ENCODE results near the gene ALG1.

ALG1 gene

GRCh38 chr16:5071681-5072333, at the start of gene ALG1:
TSS of gene ALG1 (plus strand) at chr16:5071843. CDS start at chr16:5071850, 7 bp downstream.
- H3K27me3 Mint-ChIP-seq (ENCODE audit: low read depth), result no peaks in the 10 kb centered on the region
- peak; percentile 89 for DNase-seq (ENCODE audit: low spot score)

DNA sequence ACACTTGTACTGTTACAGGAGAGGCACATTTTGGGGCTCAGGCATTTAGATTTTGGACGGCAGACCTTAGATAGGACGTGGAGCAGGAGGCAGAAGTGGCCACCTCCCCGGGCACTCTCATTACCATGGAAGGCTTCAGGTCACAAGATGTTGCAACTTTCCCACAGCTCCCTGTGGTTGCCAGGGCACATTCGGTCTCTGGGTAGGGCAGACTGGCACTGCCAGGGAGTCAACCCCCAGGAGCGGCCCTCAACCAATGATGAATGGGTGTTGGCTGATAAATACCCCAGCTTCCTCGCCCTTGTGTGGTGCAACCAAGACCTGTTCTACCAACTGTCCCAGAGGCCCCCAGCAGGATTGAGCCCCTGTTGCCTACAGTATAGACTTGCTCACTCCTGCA, 49.1 kb upstream of the ALG1 start:
- no peak overlapping the region for H3K4me3 Mint-ChIP-seq
- no peaks in the 10 kb centered on the region for H3K27me3 Mint-ChIP-seq (ENCODE audit: low read depth)
- H3K36me3 Mint-ChIP-seq (ENCODE audit: low read depth), result no peaks in the 10 kb centered on the region
- H3K9me3 Mint-ChIP-seq, result no peaks in the 10 kb centered on the region
- DNase-seq (ENCODE audit: low spot score), result no peak
- H3K4me1 Mint-ChIP-seq (ENCODE audit: low read depth), result no peaks in the 10 kb centered on the region
- no peak overlapping the region for H3K27ac Mint-ChIP-seq

More at GRCh38 chr16:5071681-5072333, at the start of gene ALG1:
- Mint-ChIP-seq H3K9me3 (no peaks in the 10 kb centered on the region), H3K4me1 (ENCODE audit: low read depth) (peaks cover 20% of the 10 kb centered on the region), H3K27ac (peak within 1 kb of the TSS; percentile 98), H3K36me3 (ENCODE audit: low read depth) (peaks cover 16% of the 10 kb centered on the region), H3K4me3 (peak within 1 kb of the TSS; percentile 97)

GRCh38 chr16:5024632-5025031, 47.0 kb upstream of the ALG1 start:
- no peak for DNase-seq (ENCODE audit: low spot score)
- H3K4me1 Mint-ChIP-seq (ENCODE audit: low read depth), result no peaks in the 10 kb centered on the region
- no peaks in the 10 kb centered on the region for H3K27me3 Mint-ChIP-seq (ENCODE audit: low read depth)
- H3K9me3 Mint-ChIP-seq, result no peaks in the 10 kb centered on the region
- H3K27ac Mint-ChIP-seq, result no peak overlapping the region
- no peak overlapping the region for H3K4me3 Mint-ChIP-seq
- H3K36me3 Mint-ChIP-seq (ENCODE audit: low read depth), result no peaks in the 10 kb centered on the region

GRCh38 chr16:5025171-5025632, 46.4 kb upstream of the ALG1 start:
- no peak for DNase-seq (ENCODE audit: low spot score)
- no peaks in the 10 kb centered on the region for H3K36me3 Mint-ChIP-seq (ENCODE audit: low read depth)
- H3K27ac Mint-ChIP-seq, result no peak overlapping the region
- H3K4me3 Mint-ChIP-seq, result no peak overlapping the region
- no peaks in the 10 kb centered on the region for H3K9me3 Mint-ChIP-seq
- no peaks in the 10 kb centered on the region for H3K4me1 Mint-ChIP-seq (ENCODE audit: low read depth)
- H3K27me3 Mint-ChIP-seq (ENCODE audit: low read depth), result no peaks in the 10 kb centered on the region

GRCh38 chr16:5026664-5027063, 45.0 kb upstream of the ALG1 start:
- Mint-ChIP-seq H3K36me3 (ENCODE audit: low read depth) (no peaks in the 10 kb centered on the region), H3K4me3 (no peak overlapping the region), H3K9me3 (no peaks in the 10 kb centered on the region), H3K27ac (no peak overlapping the region), H3K27me3 (ENCODE audit: low read depth) (no peaks in the 10 kb centered on the region), H3K4me1 (ENCODE audit: low read depth) (no peaks in the 10 kb centered on the region)
- DNase-seq (ENCODE audit: low spot score), result no peak

- H3K27ac Mint-ChIP-seq, result no peak overlapping the region
- no peaks in the 10 kb centered on the region for H3K9me3 Mint-ChIP-seq
- no peaks in the 10 kb centered on the region for H3K36me3 Mint-ChIP-seq (ENCODE audit: low read depth)
- H3K4me1 Mint-ChIP-seq (ENCODE audit: low read depth), result no peaks in the 10 kb centered on the region
- no peak overlapping the region for H3K4me3 Mint-ChIP-seq
- H3K27me3 Mint-ChIP-seq (ENCODE audit: low read depth), result no peaks in the 10 kb centered on the region
- DNase-seq (ENCODE audit: low spot score), result no peak
Measured at GRCh38 chr16:5027086-5027485, 44.6 kb upstream of the ALG1 start.

- no peak for DNase-seq (ENCODE audit: low spot score)
- Mint-ChIP-seq H3K27me3 (ENCODE audit: low read depth) (no peaks in the 10 kb centered on the region), H3K36me3 (ENCODE audit: low read depth) (no peaks in the 10 kb centered on the region), H3K9me3 (no peaks in the 10 kb centered on the region), H3K4me1 (ENCODE audit: low read depth) (peaks cover 1% of the 10 kb centered on the region), H3K27ac (no peak overlapping the region), H3K4me3 (no peak overlapping the region)
Measured at GRCh38 chr16:5027575-5028235, 43.9 kb upstream of the ALG1 start.

DNA sequence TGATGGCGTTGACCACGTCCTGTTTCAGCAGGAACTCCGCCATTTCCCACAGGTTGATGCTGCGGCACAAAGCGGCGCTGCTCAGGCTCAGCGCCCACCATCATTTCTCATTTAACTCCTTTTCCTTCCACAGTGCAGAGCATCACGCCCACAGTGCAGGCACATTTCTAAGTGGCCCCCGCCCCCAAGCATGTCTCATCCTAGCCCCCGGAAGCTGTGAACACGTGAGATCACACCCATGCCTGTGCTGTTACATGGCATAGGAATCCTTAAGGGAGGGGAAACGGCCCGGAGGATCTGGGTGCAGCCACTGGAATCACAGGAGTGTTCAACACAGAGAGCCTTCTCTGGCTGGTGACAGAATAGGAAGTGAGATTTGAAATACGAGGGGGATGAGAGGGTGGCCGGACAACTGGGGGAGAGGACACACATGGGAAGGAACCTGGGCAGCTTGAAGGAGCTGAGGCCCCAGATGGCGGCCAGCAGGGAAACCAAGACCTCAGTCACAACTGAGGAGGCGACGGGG, 42.6 kb upstream of the ALG1 start:
- H3K27ac Mint-ChIP-seq, result no peak overlapping the region
- no peak overlapping the region for H3K4me3 Mint-ChIP-seq
- no peaks in the 10 kb centered on the region for H3K9me3 Mint-ChIP-seq
- no peak for DNase-seq (ENCODE audit: low spot score)
- H3K27me3 Mint-ChIP-seq (ENCODE audit: low read depth), result no peaks in the 10 kb centered on the region
- peaks cover 6% of the 10 kb centered on the region for H3K4me1 Mint-ChIP-seq (ENCODE audit: low read depth)
- no peaks in the 10 kb centered on the region for H3K36me3 Mint-ChIP-seq (ENCODE audit: low read depth)

DNA sequence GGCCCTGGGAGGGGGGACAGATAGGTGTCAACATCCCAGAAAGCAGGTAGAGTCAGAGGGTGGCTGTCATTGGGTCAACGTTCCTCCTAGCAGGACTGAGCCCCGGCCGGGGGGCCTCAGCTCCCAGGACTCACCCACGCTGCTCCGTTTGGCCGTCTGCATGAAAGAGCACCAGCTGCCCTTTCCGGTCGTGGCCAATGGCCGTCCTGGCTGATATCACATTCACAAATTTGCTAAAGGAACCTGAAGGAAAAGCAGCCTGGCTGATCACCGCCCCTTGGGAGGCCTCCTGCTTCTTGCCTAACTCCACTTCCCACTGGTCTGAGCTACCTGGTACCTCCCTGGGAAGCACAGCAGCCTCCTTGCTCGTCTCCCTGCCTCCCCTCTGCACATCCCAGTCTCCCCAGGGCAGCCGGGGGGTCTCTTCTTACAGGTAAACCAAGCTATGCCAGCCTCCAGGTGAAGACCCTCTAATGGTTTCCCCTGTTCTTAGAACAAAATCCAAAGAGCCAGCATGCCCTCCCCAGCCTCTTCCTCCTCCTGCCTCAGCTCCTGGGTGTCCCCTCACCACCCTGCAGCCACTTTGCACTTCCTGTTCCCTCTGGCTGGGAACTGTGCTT, 41.3 kb upstream of the ALG1 start:
- peaks cover 12% of the 10 kb centered on the region for H3K4me1 Mint-ChIP-seq (ENCODE audit: low read depth)
- H3K27me3 Mint-ChIP-seq (ENCODE audit: low read depth), result no peaks in the 10 kb centered on the region
- H3K4me3 Mint-ChIP-seq, result no peak overlapping the region
- DNase-seq (ENCODE audit: low spot score), result no peak
- no peaks in the 10 kb centered on the region for H3K9me3 Mint-ChIP-seq
- no peaks in the 10 kb centered on the region for H3K36me3 Mint-ChIP-seq (ENCODE audit: low read depth)
- H3K27ac Mint-ChIP-seq, result no peak overlapping the region

GRCh38 chr16:5031601-5032000, 40.0 kb upstream of the ALG1 start:
- Mint-ChIP-seq H3K27ac (no peak overlapping the region), H3K4me1 (ENCODE audit: low read depth) (peaks cover 12% of the 10 kb centered on the region), H3K36me3 (ENCODE audit: low read depth) (no peaks in the 10 kb centered on the region), H3K27me3 (ENCODE audit: low read depth) (no peaks in the 10 kb centered on the region), H3K9me3 (no peaks in the 10 kb centered on the region), H3K4me3 (no peak overlapping the region)
- no peak for DNase-seq (ENCODE audit: low spot score)

DNA sequence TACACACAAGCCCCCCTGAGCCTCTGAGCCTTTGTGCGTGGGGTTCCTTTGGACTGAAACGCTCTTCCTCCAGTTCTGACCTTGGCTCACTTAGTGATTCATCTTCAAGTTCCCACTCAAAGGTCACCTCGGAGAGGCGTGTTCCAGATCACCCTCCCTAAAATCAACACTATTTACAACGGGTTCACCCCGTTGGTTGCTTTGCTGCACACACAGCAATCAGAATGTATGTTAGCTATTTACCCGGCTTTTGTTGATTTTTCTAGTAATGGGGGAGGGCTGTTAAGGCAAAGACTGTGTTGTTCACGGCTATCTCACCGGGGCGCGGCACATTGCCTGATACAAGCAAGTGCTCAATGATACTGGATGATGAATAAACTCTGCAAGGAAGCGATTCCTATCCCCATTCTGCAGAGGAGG, 38.9 kb upstream of the ALG1 start:
- H3K9me3 Mint-ChIP-seq, result no peaks in the 10 kb centered on the region
- no peak overlapping the region for H3K27ac Mint-ChIP-seq
- H3K27me3 Mint-ChIP-seq (ENCODE audit: low read depth), result no peaks in the 10 kb centered on the region
- peak overlapping the region; percentile 73 for H3K4me3 Mint-ChIP-seq
- no peak for DNase-seq (ENCODE audit: low spot score)
- peaks cover 12% of the 10 kb centered on the region for H3K4me1 Mint-ChIP-seq (ENCODE audit: low read depth)
- no peaks in the 10 kb centered on the region for H3K36me3 Mint-ChIP-seq (ENCODE audit: low read depth)

GRCh38 chr16:5033256-5034166, 38.1 kb upstream of the ALG1 start, which contains the start of gene NAGPA:
TSS of gene NAGPA (minus strand) at chr16:5033935. CDS start at chr16:5033914, 21 bp downstream.
- Mint-ChIP-seq H3K4me1 (ENCODE audit: low read depth) (peaks cover 12% of the 10 kb centered on the region), H3K27me3 (ENCODE audit: low read depth) (no peaks in the 10 kb centered on the region)

DNA sequence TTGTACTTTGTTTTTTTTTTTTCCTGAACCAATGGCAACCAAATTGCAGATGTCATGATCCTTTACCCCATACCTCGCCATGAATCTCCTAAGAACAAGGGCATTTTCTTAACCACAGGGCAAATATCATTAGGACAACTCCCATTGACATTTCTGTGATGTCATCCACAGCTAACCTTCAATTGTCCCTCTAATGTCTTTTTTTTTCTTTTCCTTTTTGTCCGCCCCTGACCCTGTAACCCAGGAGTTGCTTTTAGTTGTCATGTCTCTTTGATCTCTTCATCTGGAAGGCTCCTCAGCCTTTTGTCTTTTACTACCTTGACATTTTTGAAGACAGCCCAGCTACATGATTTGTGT, 37.5 kb upstream of the ALG1 start:
- no peaks in the 10 kb centered on the region for H3K27me3 Mint-ChIP-seq (ENCODE audit: low read depth)
- H3K4me1 Mint-ChIP-seq (ENCODE audit: low read depth), result peaks cover 12% of the 10 kb centered on the region
- no peaks in the 10 kb centered on the region for H3K9me3 Mint-ChIP-seq
- peak overlapping the region; percentile 80 for H3K4me3 Mint-ChIP-seq
- peak overlapping the region; percentile 89 for H3K27ac Mint-ChIP-seq
- no peaks in the 10 kb centered on the region for H3K36me3 Mint-ChIP-seq (ENCODE audit: low read depth)
- DNase-seq (ENCODE audit: low spot score), result no peak

More at GRCh38 chr16:5033256-5034166, 38.1 kb upstream of the ALG1 start, which contains the start of gene NAGPA:
- H3K9me3 Mint-ChIP-seq, result no peaks in the 10 kb centered on the region
- H3K36me3 Mint-ChIP-seq (ENCODE audit: low read depth), result no peaks in the 10 kb centered on the region
- H3K27ac Mint-ChIP-seq, result peak within 1 kb of the TSS; percentile 89
- peak; percentile 81 for DNase-seq (ENCODE audit: low spot score)
- peak within 1 kb of the TSS; percentile 80 for H3K4me3 Mint-ChIP-seq

All from T-helper 2 cell treated with Interferon-gamma antibody and Interleukin-4, amounts not matched to agents 5 μg/mL and 100 μg/mL, for 36 hours (primary cell).